GM19043 (cell line): Measurements from ENCODE around the gene STK40.

Experiments used
- ATAC-seq: cut with Tn5 transposase; IDR thresholded peaks from one replicate; pipeline ENCODE4 v1.9.1; 2021; ENCODE audit warnings: low read depth; ENCODE audit not compliant: unreplicated experiment

STK40 gene, protein sequence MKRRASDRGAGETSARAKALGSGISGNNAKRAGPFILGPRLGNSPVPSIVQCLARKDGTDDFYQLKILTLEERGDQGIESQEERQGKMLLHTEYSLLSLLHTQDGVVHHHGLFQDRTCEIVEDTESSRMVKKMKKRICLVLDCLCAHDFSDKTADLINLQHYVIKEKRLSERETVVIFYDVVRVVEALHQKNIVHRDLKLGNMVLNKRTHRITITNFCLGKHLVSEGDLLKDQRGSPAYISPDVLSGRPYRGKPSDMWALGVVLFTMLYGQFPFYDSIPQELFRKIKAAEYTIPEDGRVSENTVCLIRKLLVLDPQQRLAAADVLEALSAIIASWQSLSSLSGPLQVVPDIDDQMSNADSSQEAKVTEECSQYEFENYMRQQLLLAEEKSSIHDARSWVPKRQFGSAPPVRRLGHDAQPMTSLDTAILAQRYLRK

DNA sequence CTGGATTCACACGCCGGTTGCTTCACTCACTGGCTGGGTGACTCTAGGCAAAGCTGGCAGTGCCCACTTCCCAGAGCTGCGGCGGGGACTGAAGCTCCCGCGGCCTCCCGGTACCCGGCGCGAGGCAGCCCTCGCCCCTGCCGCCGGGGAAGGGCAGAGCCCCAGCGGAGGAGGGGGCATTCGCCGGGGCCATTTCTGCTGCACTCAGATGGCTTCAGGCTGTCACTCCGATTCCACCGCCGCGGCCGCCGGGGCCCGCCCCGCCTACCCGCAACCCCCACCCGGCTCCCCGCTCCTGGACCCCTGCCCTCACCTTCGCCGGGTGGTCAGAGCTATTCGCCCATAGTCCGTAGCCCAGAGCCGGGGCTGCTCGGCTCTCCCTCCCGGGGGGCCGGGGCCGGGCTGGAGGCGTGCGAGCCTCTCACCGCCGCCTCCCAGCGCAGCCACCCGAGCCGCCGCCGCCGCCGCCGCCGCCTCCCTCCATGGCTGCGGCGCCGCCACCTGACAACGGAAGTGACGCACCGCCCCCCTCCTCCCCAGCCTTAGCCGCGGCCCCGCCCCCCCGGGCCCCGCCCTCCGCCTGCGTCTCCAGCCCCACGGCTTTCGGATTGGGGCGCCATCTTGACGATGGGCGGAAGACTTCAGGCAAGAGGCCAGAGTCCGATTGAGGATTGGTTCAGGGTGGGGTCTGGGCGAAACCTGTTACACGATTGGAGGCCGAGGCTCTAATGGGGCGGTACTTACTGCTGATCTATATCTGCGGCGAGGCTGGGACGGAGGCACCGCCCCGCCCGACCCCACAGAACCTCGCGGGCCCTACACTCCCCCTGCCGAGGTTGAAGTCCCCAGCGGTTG is at the start of gene STK40:
TSS of gene STK40 (minus strand) at position 515 of the 855 bp plus-strand sequence. CDS start 24,592 bp downstream, outside the sequence.
- peak; percentile 83 for ATAC-seq

DNA sequence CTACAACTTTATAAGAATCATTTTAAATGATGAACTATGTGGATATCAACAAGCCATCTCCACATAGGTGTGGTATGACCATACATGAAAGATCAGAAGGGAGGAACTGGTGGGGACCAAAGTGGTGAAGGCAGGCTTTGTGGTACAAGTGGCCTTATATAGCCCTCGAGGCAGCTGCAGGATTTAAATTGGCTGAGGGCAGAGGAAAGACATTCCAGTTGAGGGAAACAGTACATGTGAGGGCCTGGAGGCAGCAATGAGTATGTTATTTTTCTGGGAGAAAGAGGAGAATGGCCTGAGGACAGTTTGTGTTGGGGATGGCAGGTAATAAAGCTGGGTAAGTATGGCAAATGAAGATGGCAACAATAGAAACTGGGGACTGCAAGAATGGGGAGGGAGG is 47.4 kb upstream of the STK40 start:
- no peak for ATAC-seq

DNA sequence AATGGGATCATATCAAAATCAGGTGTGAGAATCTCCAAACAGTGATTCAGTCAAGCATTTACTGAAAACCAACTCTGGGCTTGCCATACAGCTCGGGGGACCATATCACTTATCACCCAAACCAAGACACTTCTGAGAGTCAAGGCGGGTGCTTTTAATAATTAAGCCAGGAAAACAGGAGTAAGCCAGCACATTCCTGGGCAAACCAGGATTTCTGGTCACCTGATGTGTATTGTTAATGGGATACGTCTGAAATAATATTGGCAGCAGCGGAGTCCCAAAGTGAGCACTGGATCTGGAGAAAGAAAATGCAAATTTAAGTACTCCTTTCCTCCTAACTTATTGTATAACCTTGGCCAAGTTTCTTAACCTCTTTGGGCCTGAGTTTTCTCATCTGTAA is 46.9 kb upstream of the STK40 start:
- no peak for ATAC-seq

DNA sequence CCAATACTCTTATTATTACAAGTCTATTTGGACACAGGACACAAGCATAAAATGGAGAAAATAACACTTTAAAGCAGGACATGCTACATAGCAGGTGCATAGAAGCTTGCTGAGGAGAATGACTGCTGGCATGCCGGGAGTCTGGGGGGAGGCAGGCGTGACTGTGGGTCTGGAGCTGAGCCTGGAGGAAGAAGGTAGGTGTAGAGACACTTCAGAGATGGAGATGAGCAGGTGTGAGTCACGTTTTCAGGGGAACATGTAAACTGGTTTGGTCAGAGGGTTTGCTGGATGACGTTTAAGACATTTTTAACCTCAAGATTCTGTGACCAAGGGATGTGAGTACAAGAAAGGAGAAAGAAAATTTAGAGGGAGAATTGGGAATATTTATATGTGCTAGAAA is 40.1 kb upstream of the STK40 start:
- ATAC-seq: no peak

DNA sequence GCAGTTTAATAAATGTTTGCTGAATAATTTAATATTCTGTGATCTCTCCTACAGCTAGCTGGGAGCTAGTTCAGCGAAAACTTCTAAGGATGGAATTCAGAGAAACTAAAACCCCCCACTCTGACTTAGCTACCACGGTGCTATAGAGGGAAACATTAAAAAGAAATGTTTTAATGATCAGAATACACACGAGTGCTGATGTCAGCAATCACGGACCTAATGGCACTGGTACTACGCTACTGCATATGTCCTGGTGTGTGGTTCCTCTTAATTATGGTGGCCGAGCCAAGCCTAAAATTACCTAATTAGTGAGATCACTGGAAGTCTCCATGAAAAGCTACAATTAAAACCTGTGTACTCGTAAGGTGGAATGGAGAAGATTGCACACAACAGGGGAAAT is 35.9 kb upstream of the STK40 start:
- no peak for ATAC-seq

DNA sequence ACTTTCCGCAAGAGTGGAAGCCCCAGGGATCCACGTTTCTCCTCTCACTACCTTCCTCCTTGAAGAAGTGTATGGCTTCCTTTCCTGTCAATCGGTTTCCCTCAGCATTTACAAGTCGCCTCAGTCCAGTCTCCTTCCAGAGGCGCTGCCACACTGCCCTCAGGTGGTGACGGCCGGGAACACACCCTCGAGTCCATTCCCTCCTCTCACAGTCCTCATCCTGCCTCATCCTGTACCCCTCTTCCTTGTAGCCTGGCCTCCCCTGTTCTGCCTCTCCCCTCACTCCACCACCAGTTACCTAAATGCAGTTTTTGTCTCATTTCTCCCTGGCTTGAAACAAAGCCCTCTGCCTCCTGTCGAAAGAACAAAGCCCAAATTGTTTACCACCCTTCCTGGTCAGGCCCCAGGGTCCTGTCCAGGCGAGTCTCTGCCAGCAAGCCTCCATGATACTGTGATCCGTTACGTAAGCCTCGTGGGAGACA is 35.2 kb upstream of the STK40 start:
- ATAC-seq: no peak

DNA sequence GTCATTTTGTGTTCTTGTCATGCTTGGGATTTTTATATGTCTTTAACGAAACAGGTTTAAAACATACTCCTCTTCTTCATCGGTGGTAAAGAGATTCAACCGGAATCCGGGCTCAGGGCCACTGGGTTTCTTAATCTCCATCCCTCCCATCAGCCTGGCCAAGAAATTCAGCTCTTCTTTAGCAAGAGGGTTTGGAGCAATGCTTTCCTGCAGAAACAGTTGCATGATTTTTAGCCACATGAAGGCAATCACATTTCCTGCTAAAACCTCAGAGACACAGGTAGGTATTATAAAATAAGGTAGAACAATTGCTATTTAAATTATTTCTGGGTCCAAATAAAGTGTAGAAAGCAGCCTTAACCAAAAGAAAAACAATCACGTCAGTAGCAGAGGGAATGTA is 34.7 kb upstream of the STK40 start:
- no peak for ATAC-seq

DNA sequence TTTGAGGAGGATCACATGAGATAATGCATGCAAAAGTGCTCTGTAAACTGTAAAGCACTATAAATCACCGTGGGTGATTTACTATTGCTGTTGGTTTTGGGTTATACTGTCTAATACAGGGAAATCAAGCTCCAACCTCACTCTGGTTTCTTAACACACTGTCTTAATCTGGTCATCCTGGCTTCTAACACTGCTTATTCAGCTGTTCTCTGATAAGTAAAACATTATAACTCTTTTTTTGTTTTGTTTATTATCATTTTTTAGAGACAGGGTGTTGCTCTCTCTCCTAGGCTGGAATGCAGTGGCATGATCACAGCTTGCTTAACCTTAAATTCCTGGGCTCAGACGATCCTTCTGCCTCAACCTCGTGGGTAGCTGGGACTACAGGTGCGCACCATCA is 33.8 kb upstream of the STK40 start:
- ATAC-seq: no peak

DNA sequence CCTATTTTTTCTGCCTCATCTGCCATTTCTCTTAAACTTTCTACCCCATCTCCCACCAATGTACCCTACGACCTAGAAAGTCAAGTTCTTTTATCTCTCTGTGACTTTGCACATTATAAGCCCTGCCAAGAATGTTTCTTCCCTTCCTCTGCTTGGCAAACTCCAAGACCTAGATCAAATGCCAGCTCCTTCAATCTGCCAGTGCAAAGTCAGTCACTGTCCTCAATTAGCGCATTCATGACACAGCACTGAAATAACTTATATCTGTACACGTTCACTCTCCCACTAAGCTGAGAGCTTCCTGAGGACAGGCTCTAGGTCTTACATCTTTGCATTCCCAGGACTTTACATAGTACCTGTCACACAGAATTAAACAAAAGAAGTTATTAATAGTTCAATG is 33.4 kb upstream of the STK40 start:
- ATAC-seq: no peak

DNA sequence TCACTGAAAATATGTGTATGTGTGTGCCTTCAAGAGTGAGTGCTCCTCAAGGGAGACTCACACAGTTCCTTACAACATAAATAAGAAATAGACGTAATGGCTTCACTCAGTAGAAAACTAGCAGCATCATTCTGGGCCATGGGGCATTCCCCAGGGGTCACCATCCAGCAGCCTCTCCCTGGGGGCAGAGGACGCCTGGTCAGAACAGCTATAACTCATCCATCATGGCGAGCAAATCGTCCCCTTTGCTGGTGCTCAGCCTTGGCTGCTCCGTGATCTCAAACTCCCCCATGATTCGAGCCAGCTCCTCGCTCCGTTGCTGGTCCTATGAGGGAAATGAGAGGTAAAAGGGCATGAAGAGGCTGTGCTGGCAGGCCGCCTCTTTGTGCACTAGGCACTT is 32.2 kb upstream of the STK40 start:
- no peak for ATAC-seq

DNA sequence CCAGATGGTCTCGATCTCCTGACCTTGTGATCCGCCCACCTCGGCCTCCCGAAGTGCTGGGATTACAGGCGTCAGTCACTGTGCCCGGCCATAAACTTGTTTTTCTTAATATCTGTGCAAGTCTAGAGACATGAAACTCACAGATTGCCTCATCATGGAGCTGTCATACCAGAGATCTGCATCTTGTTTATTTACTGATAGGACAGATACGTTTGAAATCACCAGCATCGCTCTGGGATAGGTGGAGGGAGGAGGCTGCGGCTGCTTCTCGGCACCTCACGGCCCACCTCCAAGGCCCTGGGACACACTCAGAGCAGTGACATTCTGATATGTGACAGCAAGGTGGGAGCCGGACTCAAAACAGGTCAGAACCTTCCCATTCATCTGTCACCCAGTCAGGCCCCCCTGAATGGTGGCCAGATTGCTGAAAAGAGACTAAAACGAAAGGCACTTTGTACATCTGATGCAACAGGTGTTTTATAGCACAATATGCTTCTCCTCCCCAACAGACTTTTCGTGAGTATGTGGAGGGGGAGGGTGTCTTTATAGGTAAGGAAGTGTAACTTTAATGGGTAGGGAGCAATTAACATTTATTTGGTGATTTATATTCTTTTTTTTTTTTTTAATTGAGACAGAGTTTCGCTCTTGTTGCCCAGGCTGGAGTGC is 30.1 kb upstream of the STK40 start:
- no peak for ATAC-seq

DNA sequence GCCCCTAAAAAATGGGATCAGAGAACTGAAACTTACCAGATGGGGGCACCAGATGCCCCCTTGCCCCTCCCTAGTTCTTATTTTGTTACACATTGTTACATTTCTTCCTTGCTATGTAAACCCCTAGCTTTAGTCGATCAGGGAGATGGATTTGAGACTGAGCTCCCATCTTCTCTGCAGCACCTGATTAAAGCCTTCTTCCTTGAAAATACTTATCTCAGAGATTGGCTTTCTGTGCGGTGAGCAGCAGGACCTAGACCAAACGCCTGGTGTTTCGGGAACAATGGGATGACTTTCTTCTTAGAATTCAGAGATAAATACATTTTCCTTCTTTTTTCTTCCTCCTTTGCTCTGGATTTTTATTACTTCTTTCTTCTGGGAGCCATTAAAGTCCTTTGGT is 28.7 kb upstream of the STK40 start:
- no peak for ATAC-seq

DNA sequence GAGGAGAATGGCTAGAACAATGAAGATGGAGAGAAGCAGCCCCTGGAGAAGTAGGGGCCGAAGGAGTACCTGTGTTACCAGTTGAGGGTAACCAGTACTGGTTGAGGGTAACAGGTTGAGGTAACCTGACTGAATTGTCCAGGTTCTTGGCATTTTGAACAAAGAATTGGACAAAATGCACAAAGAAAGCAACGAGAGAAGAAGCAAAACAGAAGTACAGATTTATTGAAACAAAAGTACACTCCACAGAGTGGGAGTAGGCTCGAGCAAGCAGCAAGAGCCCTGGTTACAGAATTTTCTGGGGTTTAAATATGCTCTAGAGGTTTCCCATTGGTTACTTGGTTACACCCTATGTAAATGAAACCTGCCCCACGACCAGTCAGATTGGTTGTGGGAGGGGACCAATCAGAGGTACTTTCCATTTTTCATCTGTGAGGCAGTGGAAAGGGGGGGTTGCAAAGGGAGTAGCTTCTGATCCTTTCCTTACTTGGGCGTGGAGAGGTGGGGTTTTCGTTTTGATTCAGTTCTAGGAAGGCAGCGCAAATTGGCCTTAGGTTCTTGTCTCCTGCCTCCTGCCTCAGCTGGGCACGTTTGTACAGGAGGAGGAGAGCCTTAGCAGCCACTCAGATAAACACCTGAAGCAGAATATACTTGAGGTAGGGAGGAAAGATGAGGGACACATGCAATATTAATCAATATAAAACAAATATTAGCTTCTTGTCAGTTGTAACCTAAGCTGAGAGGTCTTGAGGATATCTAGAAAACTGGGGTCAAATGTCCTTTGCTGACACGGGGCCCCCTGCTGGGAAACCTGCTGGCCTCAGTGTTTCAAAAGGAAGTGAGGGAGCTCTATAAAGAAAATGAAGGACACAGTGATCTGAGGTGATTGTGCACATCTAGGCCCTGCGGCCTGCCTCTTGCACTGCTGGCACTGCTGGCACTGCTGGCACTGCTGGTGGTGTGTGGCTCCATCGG is 26.2 kb upstream of the STK40 start:
- no peak for ATAC-seq

DNA sequence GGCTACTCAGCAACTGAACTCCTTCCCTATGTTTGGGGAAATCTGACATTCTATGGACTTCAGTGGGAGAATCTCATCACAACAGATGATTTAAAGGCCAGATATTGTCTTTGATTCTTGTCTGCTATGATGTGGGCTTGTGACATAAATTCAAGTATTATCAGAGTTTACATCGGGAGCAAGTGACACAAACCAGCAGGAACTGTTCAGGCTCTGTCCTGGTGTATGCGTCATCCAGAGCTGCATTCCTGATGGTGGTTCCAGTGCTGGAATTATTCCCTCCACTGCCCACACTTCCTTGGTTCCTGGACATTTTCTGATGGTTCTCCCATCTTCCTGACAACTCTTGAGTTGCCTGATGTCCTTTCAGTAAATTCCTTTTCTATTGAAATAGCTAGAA is 22.8 kb upstream of the STK40 start:
- no peak for ATAC-seq

DNA sequence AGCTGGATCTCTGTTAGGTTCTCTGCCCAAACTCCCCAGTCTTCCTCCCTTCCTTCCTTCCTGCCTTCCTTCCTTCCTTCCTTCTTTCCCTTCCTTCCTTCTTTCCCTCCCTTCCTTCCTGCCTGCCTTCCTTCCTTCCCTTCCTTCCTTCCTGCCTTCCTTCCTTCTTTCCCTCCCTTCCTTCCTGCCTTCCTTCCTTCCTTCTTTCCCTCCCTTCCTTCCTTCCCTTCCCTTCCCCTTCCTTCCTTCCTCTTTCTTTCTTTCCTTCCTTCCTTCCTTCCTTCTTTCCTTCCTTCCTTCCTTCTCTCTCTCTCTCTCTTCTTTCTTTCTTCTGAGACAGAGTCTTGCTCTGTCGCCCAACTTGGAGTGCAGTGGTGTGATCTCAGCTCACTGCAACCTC is 20.7 kb upstream of the STK40 start:
- no peak for ATAC-seq

DNA sequence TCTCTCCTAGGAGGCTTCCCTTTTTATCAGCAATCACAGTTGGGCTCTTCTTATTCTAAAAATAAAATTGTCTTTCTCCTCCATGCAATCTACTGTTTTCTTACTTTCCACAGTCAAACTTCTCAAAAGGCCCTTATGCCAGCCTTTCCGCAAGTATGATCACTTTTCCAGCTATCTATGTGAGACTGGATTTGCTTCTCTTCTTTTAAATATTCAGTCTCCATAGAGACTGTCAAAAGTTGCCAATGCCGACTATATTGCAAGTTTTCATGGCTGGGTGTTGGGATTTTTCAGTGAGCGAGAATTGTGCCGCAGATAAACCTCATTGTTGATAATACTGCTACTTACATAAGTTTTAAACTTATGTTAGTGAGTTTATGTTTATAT is 16.8 kb upstream of the STK40 start:
- no peak for ATAC-seq

DNA sequence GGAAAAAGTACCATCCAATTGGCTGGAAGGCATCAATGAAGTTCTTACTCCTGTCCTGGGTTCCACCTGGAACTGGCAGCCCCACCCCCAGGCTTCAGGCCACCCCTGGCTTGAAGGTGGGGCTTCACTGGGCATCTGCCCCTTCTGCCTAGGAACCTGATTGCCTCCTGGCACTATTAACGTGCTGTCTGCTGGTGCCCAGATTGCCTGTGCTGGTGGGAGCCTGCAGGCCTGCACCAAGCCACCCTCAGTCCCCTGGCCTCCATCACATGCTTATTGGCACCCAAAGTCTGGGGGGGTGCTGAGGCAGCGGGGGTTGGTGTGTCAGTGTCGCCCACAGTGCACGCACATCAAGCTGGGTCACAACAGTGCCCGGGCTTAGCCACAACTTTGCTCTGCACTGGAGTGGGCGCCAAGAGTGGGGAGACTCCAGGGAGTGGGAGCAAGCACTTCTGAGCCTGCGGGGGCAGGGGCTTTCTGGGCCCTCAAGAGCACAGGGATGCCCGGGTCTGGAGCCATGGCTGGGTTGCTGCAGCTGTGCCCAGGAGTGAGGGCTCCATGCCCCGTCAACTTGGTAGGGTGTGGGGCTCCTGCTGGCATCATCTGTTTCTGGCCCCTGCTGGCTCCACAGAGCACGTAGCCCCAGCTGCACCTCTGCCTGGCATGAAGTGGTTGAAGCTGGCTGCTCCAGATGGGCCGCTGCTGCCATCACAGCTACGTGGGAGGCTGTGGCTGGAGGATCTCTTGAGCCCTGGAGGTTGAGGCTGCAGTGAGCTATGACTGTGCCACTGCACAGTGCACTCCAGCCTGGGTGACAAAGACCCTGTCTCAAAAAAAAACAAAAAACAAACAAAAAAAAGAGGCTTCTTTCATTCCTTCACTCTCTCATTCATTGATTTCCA is 16.1 kb upstream of the STK40 start:
- ATAC-seq: no peak

DNA sequence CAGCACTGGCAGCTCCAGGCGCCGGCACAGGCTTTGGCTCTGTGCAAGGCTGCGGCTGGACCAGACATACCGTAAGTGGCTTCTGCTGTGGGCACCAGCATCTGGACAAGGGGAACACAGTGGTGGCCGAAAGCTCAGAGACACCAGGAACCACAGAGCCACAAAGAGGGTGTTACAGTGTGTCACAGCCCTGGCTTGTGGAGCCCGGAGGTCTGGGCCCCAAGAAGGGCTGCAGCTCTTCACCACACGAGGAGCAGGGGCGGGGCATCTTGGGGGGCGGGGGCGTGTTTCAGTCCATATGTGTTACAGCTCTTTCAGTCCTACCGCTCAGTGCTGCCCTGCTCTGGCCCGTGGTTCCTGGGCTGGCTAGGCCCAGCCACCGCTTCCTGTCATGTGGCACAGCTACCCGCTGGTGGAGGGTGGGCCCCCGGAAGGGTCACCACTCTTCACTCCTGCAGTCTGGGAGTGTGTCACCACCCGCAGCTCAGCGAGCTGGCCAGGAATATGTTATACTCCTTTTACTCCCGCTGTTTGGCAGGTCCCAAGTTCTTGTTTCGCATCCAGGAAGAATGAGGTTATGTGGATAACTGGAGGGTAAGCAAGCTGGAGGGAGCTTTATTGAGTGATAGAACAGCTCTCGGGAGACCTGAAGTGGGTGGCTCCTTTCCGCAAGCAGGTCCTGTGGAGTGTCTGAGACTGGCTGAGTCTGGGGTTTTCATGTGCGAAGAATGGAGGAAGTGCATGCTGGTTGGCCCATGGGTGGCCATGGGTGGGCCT is 15.3 kb upstream of the STK40 start:
- peak; percentile 61 for ATAC-seq
